ENCODE results near the gene CES2.

The CES2 gene

DNA sequence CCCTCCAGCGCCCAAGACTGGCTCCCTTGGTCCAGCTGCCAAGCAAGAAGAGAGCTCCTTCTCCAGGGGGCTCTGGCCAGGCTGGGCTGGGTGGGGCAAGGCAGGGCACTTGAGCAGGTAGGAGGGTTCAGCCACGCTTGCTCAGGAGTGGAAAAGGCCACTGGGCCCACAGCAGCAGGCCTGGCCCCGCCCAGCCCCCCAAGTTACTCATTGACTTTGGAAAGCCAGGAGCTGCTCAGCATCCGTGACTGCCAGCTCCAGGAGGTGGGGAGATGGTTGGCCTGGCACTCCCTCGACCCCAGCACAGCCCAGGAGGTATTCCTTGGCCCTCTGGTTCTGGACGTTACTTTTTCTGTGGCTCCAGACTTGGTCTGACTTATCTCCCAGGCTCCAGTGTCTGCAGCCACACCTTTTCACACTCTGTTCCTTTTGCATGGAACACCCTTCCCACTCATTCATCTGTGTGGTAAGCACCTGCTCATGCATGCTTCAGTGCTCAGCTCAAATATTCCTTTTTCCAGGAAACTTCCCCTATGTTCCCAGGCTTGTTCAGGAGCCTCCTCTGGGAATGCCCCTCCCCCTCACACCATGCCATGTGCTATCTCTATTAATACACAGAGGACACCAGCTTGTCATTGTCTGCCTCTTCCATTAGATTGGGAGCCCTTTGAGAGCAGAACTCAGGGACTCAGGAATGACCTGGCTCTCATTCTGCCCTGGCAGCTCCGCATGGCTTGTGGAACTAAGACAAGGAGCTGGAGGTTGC is 16.3 kb upstream of the CES2 start, which contains the start of gene CDH16:
TSS of gene CDH16 (minus strand) at position 83 of the 766 bp plus-strand sequence. CDS start 820 bp downstream, outside the sequence.
- Histone ChIP-seq H3K9me3 (replicated peaks in 1 of 2; ENCODE audit: control insufficient read depth in 2 of 2, insufficient read depth in 1 of 2, low read depth in 1 of 2, low read length in 2 of 2) (no peaks in the 10 kb centered on the region), H2AK5ac (ENCODE audit: low read depth, low read length) (peak within 1 kb of the TSS; percentile 31), H3K4me3 (ENCODE audit: low read length in 2 of 2) (no peak within 1 kb of the TSS), H2AFZ (ENCODE audit: low read length) (no peak within 1 kb of the TSS), H3K23ac (ENCODE audit: low read depth, low read length, poor library complexity) (peak within 1 kb of the TSS; percentile 25), H4K91ac (ENCODE audit: low read depth, low read length, poor library complexity) (no peak within 1 kb of the TSS), H2BK5ac (ENCODE audit: low read length) (no peak within 1 kb of the TSS), H3K36me3 (replicated peaks in 1 of 2; ENCODE audit: control insufficient read depth in 2 of 2, insufficient read depth in 2 of 2, low read length in 2 of 2) (no peaks in the 10 kb centered on the region), H3K4ac (ENCODE audit: low read length) (no peak within 1 kb of the TSS), H3K79me1 (ENCODE audit: low read depth, low read length) (no peaks in the 10 kb centered on the region), H2BK120ac (ENCODE audit: low read depth, low read length) (no peak within 1 kb of the TSS), H3K18ac (ENCODE audit: low read length) (peak within 1 kb of the TSS; percentile 66), H2BK12ac (ENCODE audit: low read length) (no peak within 1 kb of the TSS), H4K8ac (ENCODE audit: low read depth, low read length) (no peak within 1 kb of the TSS), H3K9ac (ENCODE audit: low read depth, low read length, poor library complexity) (peak within 1 kb of the TSS; percentile 78), H2BK15ac (ENCODE audit: low read length) (no peak within 1 kb of the TSS), H3K14ac (ENCODE audit: low read length) (no peak within 1 kb of the TSS), H3K27ac (replicated peaks; ENCODE audit: low read length) (no peak within 1 kb of the TSS), H3K4me2 (ENCODE audit: insufficient read depth, low read length, poor library complexity, severe bottlenecking) (no peak within 1 kb of the TSS), H3K4me1 (ENCODE audit: control insufficient read depth in 2 of 2, insufficient read depth in 1 of 2, low read depth in 1 of 2, low read length in 2 of 2) (peaks cover 0 to 18% of the 10 kb centered on the region in 2 donors), H3K27me3 (ENCODE audit: control insufficient read depth in 3 of 3, insufficient read depth in 3 of 3, low read depth in 1 of 3, low read length in 3 of 3) (peaks cover 0 to 54% (median 8%) of the 10 kb centered on the region in 3 experiments)
- no CpG with 5 or more reads among the region's 7 CpGs for WGBS, 2 donors (ENCODE audit: extremely low coverage in 2 of 2, insufficient read length in 2 of 2, insufficient replicate concordance in 1 of 2)
- DNase-seq (ENCODE audit: low spot score) = no peak

DNA sequence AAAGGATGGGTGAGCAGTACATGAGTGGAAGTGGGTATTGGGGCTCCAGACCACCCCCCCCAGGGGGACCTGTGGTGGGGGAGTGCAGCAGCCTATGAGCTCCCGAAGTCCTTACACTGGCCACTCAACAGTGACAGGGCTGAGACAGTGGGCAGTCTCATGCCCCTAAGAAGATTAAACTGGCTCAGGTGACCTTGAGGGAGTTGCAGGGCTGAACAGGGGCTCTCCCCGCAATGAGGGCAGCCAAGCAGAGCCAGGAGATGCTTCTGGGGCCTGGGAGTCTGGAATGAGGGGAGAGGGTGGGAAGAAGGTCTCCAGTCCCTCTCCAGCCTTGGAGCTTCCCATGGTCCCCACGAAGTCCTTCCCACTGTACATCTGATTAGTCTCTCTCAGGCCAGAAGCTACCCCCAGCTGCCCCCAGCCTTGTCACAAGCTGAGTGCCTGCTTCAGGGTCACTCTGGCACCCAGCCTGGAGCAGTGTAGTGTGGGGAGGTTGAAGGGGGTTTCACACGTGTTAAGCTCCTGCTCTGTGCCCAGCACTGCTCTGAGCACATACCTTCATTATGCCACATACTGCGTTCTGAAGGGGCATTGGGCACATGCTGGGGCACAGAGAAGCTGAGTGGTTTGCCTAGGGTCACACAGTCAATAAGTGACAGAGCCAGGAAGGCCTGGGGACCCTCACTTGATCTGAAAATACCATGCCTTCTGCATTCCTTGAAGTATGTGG is 15.6 kb upstream of the CES2 start:
- H3K14ac ChIP-seq (ENCODE audit: low read length) = no peak overlapping the region
- no peak overlapping the region for H2BK15ac ChIP-seq (ENCODE audit: low read length)
- DNase-seq (ENCODE audit: low spot score) = no peak
- no peak overlapping the region for H2AFZ ChIP-seq (ENCODE audit: low read length)
- H3K4ac ChIP-seq (ENCODE audit: low read length) = no peak overlapping the region
- no peak overlapping the region for H2BK120ac ChIP-seq (ENCODE audit: low read depth, low read length)
- no peak overlapping the region for H4K8ac ChIP-seq (ENCODE audit: low read depth, low read length)
- no peaks in the 10 kb centered on the region for H3K36me3 ChIP-seq (replicated peaks in 1 of 2; ENCODE audit: control insufficient read depth in 2 of 2, insufficient read depth in 2 of 2, low read length in 2 of 2)
- no peak overlapping the region for H2AK5ac ChIP-seq (ENCODE audit: low read depth, low read length)
- no peak overlapping the region for H2BK5ac ChIP-seq (ENCODE audit: low read length)
- no CpG with 5 or more reads among the region's 5 CpGs for WGBS, 2 donors (ENCODE audit: extremely low coverage in 2 of 2, insufficient read length in 2 of 2, insufficient replicate concordance in 1 of 2)
- no peak overlapping the region for H3K4me2 ChIP-seq (ENCODE audit: insufficient read depth, low read length, poor library complexity, severe bottlenecking)
- no peaks in the 10 kb centered on the region for H3K79me1 ChIP-seq (ENCODE audit: low read depth, low read length)
- H3K4me3 ChIP-seq (ENCODE audit: low read length in 2 of 2) = no peak overlapping the region
- no peak overlapping the region for H3K23ac ChIP-seq (ENCODE audit: low read depth, low read length, poor library complexity)
- no peak overlapping the region for H2BK12ac ChIP-seq (ENCODE audit: low read length)
- H4K91ac ChIP-seq (ENCODE audit: low read depth, low read length, poor library complexity) = no peak overlapping the region
- H3K18ac ChIP-seq (ENCODE audit: low read length) = no peak overlapping the region
- no peak overlapping the region for H3K27ac ChIP-seq (replicated peaks; ENCODE audit: low read length)
- no peak overlapping the region for H3K9ac ChIP-seq (ENCODE audit: low read depth, low read length, poor library complexity)
- no peaks in the 10 kb centered on the region for H3K9me3 ChIP-seq (replicated peaks in 1 of 2; ENCODE audit: control insufficient read depth in 2 of 2, insufficient read depth in 1 of 2, low read depth in 1 of 2, low read length in 2 of 2)
- H3K27me3 ChIP-seq (ENCODE audit: control insufficient read depth in 3 of 3, insufficient read depth in 3 of 3, low read depth in 1 of 3, low read length in 3 of 3) = peaks cover 7 to 56% (median 16%) of the 10 kb centered on the region in 3 experiments
- peaks cover 2 to 16% of the 10 kb centered on the region in 2 donors for H3K4me1 ChIP-seq (ENCODE audit: control insufficient read depth in 2 of 2, insufficient read depth in 1 of 2, low read depth in 1 of 2, low read length in 2 of 2)

DNA sequence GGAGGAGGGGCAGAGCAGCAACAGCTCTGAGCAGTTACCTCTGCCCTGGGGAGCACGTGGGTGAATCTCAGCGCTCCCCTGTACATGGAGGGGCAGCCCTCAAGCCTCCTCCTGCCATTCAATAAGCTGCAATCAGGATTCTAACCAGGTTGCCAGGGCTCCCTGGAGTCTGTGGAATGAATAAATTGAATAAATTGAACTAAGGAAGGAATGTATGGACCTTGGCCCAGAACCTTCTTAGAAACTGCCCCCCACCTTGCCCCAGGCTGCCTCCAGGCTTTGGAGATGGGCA is 15.1 kb upstream of the CES2 start:
- H3K27me3 ChIP-seq (ENCODE audit: control insufficient read depth in 3 of 3, insufficient read depth in 3 of 3, low read depth in 1 of 3, low read length in 3 of 3) = peaks cover 11 to 61% (median 21%) of the 10 kb centered on the region in 3 experiments
- H3K23ac ChIP-seq (ENCODE audit: low read depth, low read length, poor library complexity) = no peak overlapping the region
- no peak overlapping the region for H2BK12ac ChIP-seq (ENCODE audit: low read length)
- H2AK5ac ChIP-seq (ENCODE audit: low read depth, low read length) = no peak overlapping the region
- no peaks in the 10 kb centered on the region for H3K79me1 ChIP-seq (ENCODE audit: low read depth, low read length)
- H3K27ac ChIP-seq (replicated peaks; ENCODE audit: low read length) = no peak overlapping the region
- DNase-seq (ENCODE audit: low spot score) = no peak
- H3K18ac ChIP-seq (ENCODE audit: low read length) = no peak overlapping the region
- H3K9me3 ChIP-seq (replicated peaks in 1 of 2; ENCODE audit: control insufficient read depth in 2 of 2, insufficient read depth in 1 of 2, low read depth in 1 of 2, low read length in 2 of 2) = no peaks in the 10 kb centered on the region
- H3K36me3 ChIP-seq (replicated peaks in 1 of 2; ENCODE audit: control insufficient read depth in 2 of 2, insufficient read depth in 2 of 2, low read length in 2 of 2) = no peaks in the 10 kb centered on the region
- H4K8ac ChIP-seq (ENCODE audit: low read depth, low read length) = no peak overlapping the region
- H2BK120ac ChIP-seq (ENCODE audit: low read depth, low read length) = no peak overlapping the region
- WGBS, 2 donors (ENCODE audit: extremely low coverage in 2 of 2, insufficient read length in 2 of 2, insufficient replicate concordance in 1 of 2) = no CpG with 5 or more reads among the region's 2 CpGs
- H3K4me1 ChIP-seq (ENCODE audit: control insufficient read depth in 2 of 2, insufficient read depth in 1 of 2, low read depth in 1 of 2, low read length in 2 of 2) = peaks cover 2 to 18% of the 10 kb centered on the region in 2 donors
- H4K91ac ChIP-seq (ENCODE audit: low read depth, low read length, poor library complexity) = no peak overlapping the region
- H2BK15ac ChIP-seq (ENCODE audit: low read length) = no peak overlapping the region
- no peak overlapping the region for H2AFZ ChIP-seq (ENCODE audit: low read length)
- H3K14ac ChIP-seq (ENCODE audit: low read length) = no peak overlapping the region
- no peak overlapping the region for H3K9ac ChIP-seq (ENCODE audit: low read depth, low read length, poor library complexity)
- H3K4me3 ChIP-seq (ENCODE audit: low read length in 2 of 2) = no peak overlapping the region
- H2BK5ac ChIP-seq (ENCODE audit: low read length) = no peak overlapping the region
- H3K4ac ChIP-seq (ENCODE audit: low read length) = no peak overlapping the region
- no peak overlapping the region for H3K4me2 ChIP-seq (ENCODE audit: insufficient read depth, low read length, poor library complexity, severe bottlenecking)

DNA sequence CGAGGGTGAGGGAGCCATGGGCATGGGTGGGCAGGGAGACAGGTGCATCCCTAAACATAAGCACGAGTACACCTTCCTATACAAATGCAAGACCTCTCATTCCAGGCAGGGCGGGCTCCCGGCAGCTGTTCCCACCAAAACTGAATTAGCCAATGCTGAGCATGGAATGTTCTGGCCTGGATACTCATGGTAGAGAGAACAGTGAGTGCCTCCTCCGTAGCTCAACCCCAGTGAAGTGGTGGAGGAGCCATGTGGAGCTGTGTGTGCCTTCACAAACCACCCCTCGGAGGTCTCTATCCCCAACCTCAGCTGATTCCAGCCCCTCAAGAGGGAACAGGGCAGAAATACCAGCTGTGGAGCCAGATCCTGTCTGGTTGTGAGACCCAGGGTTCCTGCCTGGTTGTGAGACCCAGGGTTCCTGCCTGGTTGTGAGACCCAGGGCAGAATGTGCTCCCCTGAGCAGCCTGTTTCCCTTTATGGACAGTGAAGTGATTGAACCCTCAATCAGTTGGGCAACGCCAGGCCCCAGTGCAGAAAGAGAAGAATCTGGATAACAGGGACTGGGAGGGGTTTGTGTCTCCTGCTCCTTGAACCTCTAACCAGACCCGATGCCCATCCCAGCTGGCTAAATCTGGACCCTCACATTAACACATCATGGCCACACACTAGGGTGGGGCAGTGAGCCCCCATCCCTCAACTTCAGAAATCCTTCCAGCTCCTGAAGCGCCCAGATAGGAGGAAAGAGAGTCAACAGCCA is 14.2 kb upstream of the CES2 start:
- H3K4me2 ChIP-seq (ENCODE audit: insufficient read depth, low read length, poor library complexity, severe bottlenecking) = no peak overlapping the region
- no peak overlapping the region for H4K8ac ChIP-seq (ENCODE audit: low read depth, low read length)
- no peak overlapping the region for H2AFZ ChIP-seq (ENCODE audit: low read length)
- H3K18ac ChIP-seq (ENCODE audit: low read length) = no peak overlapping the region
- no peak overlapping the region for H4K91ac ChIP-seq (ENCODE audit: low read depth, low read length, poor library complexity)
- H3K23ac ChIP-seq (ENCODE audit: low read depth, low read length, poor library complexity) = no peak overlapping the region
- H3K4ac ChIP-seq (ENCODE audit: low read length) = no peak overlapping the region
- H2BK12ac ChIP-seq (ENCODE audit: low read length) = no peak overlapping the region
- peak overlapping the region; percentile 27 for H2BK15ac ChIP-seq (ENCODE audit: low read length)
- H3K27ac ChIP-seq (replicated peaks; ENCODE audit: low read length) = no peak overlapping the region
- H3K4me3 ChIP-seq (ENCODE audit: low read length in 2 of 2) = no peak overlapping the region
- peaks cover 2 to 26% of the 10 kb centered on the region in 2 donors for H3K4me1 ChIP-seq (ENCODE audit: control insufficient read depth in 2 of 2, insufficient read depth in 1 of 2, low read depth in 1 of 2, low read length in 2 of 2)
- no peaks in the 10 kb centered on the region for H3K9me3 ChIP-seq (replicated peaks in 1 of 2; ENCODE audit: control insufficient read depth in 2 of 2, insufficient read depth in 1 of 2, low read depth in 1 of 2, low read length in 2 of 2)
- no peak overlapping the region for H3K9ac ChIP-seq (ENCODE audit: low read depth, low read length, poor library complexity)
- no peaks in the 10 kb centered on the region for H3K36me3 ChIP-seq (replicated peaks in 1 of 2; ENCODE audit: control insufficient read depth in 2 of 2, insufficient read depth in 2 of 2, low read length in 2 of 2)
- no peak overlapping the region for H2AK5ac ChIP-seq (ENCODE audit: low read depth, low read length)
- DNase-seq (ENCODE audit: low spot score) = no peak
- WGBS, 2 donors (ENCODE audit: extremely low coverage in 2 of 2, insufficient read length in 2 of 2, insufficient replicate concordance in 1 of 2) = no CpG with 5 or more reads among the region's 9 CpGs
- H2BK120ac ChIP-seq (ENCODE audit: low read depth, low read length) = no peak overlapping the region
- H3K14ac ChIP-seq (ENCODE audit: low read length) = no peak overlapping the region
- H3K27me3 ChIP-seq (ENCODE audit: control insufficient read depth in 3 of 3, insufficient read depth in 3 of 3, low read depth in 1 of 3, low read length in 3 of 3) = peaks cover 12 to 68% (median 29%) of the 10 kb centered on the region in 3 experiments
- no peak overlapping the region for H2BK5ac ChIP-seq (ENCODE audit: low read length)
- H3K79me1 ChIP-seq (ENCODE audit: low read depth, low read length) = no peaks in the 10 kb centered on the region
